ENCODE results near the gene DNAJB2.
A peak's percentile ranks its signal among the peaks of the same experiment; 100 is the strongest.

The DNAJB2 gene

DNA sequence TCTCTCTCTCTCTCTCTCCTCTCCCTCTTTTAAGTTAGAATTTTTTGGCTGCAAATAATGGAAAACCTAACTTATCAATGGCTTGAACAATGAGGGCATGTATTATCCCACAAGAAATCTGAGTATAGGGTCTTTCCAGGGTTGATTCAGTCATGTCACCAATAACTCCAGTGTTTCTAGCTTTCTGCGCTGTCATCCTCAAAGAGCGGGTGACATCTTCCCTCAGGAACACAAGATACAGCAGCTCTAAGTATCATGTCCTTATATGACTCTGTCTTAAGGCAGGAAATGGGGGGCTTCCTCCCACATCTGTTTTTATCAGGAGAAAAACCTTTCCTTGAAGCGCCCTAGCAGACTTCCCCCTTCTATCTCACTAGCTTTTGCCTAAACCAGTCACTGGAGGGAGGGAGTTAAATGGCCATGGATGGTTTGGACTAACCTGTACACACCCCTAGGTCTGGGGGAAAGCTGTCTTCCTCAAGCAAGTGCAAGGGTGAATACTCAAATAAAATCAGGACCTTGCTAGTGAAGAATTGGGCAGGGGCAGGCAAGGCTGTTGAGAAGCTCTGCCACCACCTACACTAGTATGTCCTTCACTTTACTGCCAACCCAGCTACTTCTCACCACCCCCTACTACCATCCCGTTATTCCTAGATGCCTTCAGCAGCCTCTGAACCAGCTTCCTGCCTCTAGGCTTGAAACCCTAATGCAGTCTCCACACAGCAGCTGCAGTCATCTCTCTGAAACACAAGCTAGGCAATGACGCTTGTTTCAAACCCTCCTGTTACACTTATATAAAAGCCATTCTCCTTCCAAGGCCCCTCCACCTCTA, 17.9 kb upstream of the DNAJB2 start:
- no peak for DNase-seq

GRCh38 chr2:219266232-219266631, 12.9 kb upstream of the DNAJB2 start:
- no peak for DNase-seq

GRCh38 chr2:219266886-219267285, 12.3 kb upstream of the DNAJB2 start:
- DNase-seq: no peak

- no peak for DNase-seq
Measured at GRCh38 chr2:219268294-219268693, 10.9 kb upstream of the DNAJB2 start.

- DNase-seq: no peak
Measured at GRCh38 chr2:219269362-219270054, 9.7 kb upstream of the DNAJB2 start.

DNA sequence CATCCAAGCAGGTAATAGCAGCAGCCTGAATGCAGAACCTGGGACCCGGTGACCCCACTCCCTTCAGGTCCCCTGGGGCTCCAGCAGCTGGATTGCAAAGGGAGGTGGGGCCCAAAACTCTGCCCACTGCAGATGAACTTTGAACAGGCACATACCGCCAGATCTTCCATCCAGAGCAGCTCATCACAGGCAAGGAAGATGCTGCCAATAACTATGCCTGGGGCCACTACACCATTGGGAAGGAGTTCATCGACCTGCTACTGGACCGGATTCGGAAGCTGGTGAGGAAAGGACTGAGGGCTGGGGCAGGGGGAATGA, 9.2 kb upstream of the DNAJB2 start:
- DNase-seq: no peak

DNA sequence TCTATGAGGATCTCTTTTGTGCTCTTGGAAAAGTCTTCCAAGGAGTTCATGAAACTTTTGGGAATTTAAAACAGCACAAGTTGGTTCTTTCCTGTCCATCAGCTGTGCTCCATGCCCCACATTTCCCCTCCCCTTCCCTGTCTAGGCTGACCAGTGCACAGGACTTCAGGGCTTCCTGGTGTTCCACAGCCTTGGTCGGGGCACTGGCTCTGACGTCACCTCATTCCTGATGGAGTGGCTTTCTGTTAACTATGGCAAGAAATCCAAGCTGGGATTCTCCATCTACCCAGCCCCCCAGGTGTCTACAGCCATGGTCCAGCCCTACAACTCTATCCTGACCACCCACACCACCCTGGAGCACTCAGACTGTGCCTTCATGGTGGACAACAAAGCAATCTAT, 8.1 kb upstream of the DNAJB2 start:
- DNase-seq: no peak

DNA sequence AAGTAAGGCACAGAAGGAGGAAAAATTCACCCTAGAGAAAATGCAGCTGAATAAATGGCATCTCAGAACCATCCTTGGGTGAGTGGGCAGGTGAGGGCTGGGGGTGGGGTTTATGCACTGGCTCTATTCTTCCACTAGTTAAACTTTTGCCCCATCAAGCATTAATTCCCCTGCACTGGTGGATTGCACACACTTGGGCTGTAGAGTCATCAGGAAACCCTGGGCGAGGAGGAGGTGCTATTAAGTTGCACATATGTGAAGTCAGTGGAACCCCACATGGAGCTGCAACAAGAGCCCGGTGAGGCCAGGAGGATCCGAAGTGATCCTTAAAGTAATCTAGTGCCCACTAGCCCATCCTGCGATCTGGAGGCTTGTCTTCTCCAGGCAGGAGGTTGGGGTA, 6.8 kb upstream of the DNAJB2 start:
- DNase-seq: no peak

GRCh38 chr2:219272995-219273394, 6.2 kb upstream of the DNAJB2 start:
- DNase-seq: no peak

DNA sequence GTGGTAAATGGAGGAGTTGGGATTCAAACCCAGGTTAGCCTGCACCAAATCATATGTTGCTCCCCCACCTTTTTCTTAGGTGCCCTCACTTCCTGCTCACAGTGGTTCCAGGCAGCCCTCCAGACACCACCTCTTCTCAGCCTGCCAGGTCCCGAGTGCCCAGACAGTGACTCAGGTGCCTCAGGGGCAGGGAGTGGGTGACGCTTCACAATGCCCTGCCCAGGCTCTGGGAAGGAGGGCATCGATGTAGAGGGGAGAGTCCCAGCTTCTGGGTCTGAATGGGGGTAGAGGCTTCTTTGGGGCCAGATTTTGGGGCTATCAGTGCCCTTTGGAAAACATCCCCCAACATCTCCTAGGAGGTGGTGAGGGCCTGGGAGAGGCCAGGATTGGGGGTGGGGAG, 5.2 kb upstream of the DNAJB2 start:
- DNase-seq: no peak

- no peak for DNase-seq
Measured at GRCh38 chr2:219274361-219274921, 4.7 kb upstream of the DNAJB2 start.

- peak; percentile 70 to 71 for DNase-seq
Measured at GRCh38 chr2:219277703-219278654, 1.2 kb upstream of the DNAJB2 start.

- DNase-seq: no peak
Measured at GRCh38 chr2:219278655-219279150, 463 bp upstream of the DNAJB2 start.

GRCh38 chr2:219279916-219280516, 850 bp downstream of the DNAJB2 start:
- DNase-seq: no peak

GRCh38 chr2:219280651-219281050, 1.5 kb downstream of the DNAJB2 start:
- no peak for DNase-seq

- no peak for DNase-seq
Measured at GRCh38 chr2:219281588-219281987, 2.4 kb downstream of the DNAJB2 start.

DNA sequence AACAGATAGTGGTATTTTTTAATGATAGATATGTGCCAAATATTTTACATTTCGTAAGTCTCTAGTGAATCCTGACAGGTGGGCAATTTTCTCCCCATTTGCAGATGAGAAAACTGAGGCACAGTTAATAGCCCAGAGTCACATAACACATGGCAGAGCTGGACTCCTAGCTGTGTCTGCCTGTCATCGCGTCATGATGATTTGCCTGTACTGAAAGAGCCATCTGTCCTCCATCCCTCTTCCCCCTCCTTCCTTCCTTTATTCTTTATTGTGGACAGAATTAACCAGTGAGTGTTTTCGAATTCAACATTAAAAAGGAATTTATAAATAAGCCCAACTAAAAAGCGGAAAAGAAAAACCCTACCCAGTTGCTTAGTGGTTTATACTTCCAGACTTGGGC, 3.2 kb downstream of the DNAJB2 start:
- DNase-seq: no peak

GRCh38 chr2:219282943-219283581, 3.9 kb downstream of the DNAJB2 start:
- DNase-seq: no peak

GRCh38 chr2:219284501-219285372, 5.6 kb downstream of the DNAJB2 start:
- no peak for DNase-seq

DNA sequence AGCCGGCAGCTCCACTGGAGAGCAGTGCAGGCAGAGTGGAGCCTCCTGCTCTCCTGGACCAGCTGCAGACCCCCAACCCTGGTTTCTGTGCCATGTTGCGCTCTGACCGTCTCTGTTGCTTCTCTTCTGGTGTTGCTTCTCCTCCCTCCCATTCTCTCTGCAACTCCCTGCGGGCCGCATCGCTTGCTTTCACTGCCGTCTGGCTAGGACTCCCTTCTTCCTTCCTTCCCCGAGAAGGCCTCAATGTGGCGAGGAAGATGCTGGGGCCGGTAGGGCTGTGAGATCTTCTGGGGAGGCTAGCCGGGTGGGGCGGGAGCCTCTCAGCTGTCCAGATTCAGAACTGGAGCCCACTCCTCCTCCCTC, 6.2 kb downstream of the DNAJB2 start:
- DNase-seq: no peak

- no peak for DNase-seq
Measured at GRCh38 chr2:219285894-219286425, 6.8 kb downstream of the DNAJB2 start.

Data from NCI-H2081 (cell line).